Mammary epithelial cell (primary cell): ENCODE results near the gene ADCY2.

Source experiments
- EZH2 ChIP-seq: IDR thresholded peaks from 2 replicates; pipeline ENCODE4 v1.6.1; 2012; ENCODE audit warnings: low read length, inconsistent platforms, borderline replicate concordance
- TF ChIP-seq, protein P1 (sequence below), 2 donors: IDR thresholded peaks in 1 of 2; conservative IDR thresholded peaks in 1 of 2; 2 replicates each; pipeline ENCODE4 v1.5.1; 2011 to 2012; ENCODE audit warnings: inconsistent platforms in 2 of 2, low read length in 2 of 2, mild to moderate bottlenecking in 2 of 2, control low read depth in 1 of 2, low read depth in 1 of 2; ENCODE audit not compliant: insufficient read depth in 1 of 2; ENCODE audit errors: extremely low read depth in 1 of 2

DNA sequence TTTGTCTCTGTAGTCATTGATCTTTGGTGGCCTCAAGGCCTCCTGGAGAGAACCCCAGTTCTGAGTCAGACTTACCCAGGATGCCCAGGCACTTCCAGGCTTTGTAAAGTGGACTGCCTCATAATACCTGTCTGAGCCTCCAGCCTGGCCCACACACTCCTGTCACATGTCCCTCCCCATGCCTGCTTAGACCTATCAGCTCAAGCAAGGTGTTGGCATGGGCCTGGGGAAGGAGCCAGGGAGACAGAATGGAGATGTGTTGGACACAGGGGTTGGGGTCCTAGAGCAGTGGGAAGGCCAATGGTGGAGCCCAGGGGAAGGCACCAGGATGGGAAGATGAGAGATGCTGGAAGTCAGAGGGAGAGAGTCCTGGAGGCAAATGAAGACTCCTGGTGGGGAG is 318.8 kb downstream of the ADCY2 start:
- TF ChIP-seq, protein P1, sequence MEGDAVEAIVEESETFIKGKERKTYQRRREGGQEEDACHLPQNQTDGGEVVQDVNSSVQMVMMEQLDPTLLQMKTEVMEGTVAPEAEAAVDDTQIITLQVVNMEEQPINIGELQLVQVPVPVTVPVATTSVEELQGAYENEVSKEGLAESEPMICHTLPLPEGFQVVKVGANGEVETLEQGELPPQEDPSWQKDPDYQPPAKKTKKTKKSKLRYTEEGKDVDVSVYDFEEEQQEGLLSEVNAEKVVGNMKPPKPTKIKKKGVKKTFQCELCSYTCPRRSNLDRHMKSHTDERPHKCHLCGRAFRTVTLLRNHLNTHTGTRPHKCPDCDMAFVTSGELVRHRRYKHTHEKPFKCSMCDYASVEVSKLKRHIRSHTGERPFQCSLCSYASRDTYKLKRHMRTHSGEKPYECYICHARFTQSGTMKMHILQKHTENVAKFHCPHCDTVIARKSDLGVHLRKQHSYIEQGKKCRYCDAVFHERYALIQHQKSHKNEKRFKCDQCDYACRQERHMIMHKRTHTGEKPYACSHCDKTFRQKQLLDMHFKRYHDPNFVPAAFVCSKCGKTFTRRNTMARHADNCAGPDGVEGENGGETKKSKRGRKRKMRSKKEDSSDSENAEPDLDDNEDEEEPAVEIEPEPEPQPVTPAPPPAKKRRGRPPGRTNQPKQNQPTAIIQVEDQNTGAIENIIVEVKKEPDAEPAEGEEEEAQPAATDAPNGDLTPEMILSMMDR (conservative IDR thresholded peaks at IDR 0.05 in 1 of 2, IDR thresholded peaks at IDR 0.05 in 1 of 2; ENCODE audit: extremely low read depth in 1 of 2, insufficient read depth in 1 of 2, low read depth in 1 of 2, low read length in 2 of 2): no peak
- no peak for TF ChIP-seq EZH2
